ENCODE data around the gene RASGRP2. TPM values are rescaled to one million over a fixed set of nuclear protein-coding genes. Genes with fewer than 3 reads are reported as not detected.

RASGRP2 gene
- polyA plus RNA-seq, 1 donor from 2014 or later, result 350 TPM

DNA sequence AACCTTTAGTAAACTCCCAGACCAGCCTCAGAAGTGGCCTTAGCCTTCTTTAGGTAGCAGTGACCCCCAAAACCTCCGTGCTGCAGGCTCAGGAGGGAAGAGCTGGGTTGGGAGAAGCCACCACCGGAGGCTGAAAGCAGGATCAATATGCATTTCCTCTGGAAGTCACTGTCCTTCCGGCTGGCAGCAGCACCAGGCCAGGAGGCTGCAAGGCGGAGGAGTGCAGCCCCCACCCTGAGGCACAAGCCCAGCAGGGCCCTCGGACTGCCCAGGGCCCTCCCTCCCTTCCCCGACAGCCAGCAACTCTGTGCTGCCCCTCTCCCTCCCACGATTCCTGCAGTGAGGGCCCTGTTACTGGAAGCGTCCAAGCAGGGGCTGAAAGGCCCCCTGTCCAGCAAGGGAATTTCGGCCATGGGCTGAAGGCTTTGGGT, 17.7 kb downstream of the RASGRP2 start:
- Mint-ChIP-seq H3K27me3 (peaks cover 1% of the 10 kb centered on the region), H3K36me3 (peaks cover 5% of the 10 kb centered on the region), H3K27ac (peak overlapping the region in 1 of 3 donors; percentile 31), H3K4me1 (peaks cover 7 to 19% (median 15%) of the 10 kb centered on the region in 3 donors), H3K4me3 (peak overlapping the region in 1 of 4 donors; percentile 17), H3K9me3 (no peaks in the 10 kb centered on the region)

DNA sequence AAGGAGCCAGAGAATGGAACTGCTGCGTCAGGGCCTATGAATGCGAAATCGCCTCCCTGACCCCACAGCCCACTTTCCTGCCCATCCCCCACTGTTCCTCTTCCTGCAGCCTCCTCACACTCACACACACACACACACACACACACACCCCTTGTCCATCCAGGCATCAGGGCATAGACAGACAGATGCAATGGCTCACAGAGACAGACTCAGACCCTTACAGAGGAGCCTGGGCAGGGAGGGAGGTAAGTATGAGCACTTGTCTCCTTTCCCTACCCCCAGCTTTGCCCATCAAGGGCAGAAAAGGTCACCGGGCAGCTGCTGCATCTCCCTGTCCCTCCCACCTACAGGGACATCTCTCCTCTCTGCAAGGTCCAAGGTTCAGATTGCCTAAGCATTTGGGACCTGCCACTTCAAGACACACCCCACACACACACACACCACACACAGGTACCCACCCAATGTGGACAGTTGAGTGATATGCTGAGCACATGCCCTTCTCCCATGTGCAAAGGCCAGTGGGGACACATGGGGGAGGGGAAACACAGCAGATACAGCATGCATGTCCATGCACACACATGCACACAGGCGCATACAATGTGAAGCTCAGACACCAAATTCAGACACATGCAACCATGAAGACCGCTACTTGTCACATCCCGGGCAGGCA, 18.9 kb downstream of the RASGRP2 start:
- Mint-ChIP-seq H3K4me1 (peaks cover 7 to 16% (median 15%) of the 10 kb centered on the region in 3 donors), H3K27ac (peak overlapping the region in 2 of 3 donors; percentile 31 to 33), H3K36me3 (peaks cover 5% of the 10 kb centered on the region), H3K27me3 (peaks cover 12% of the 10 kb centered on the region), H3K4me3 (peak overlapping the region in 3 of 4 donors; percentile 39 to 67 (median 57)), H3K9me3 (no peaks in the 10 kb centered on the region)

DNA sequence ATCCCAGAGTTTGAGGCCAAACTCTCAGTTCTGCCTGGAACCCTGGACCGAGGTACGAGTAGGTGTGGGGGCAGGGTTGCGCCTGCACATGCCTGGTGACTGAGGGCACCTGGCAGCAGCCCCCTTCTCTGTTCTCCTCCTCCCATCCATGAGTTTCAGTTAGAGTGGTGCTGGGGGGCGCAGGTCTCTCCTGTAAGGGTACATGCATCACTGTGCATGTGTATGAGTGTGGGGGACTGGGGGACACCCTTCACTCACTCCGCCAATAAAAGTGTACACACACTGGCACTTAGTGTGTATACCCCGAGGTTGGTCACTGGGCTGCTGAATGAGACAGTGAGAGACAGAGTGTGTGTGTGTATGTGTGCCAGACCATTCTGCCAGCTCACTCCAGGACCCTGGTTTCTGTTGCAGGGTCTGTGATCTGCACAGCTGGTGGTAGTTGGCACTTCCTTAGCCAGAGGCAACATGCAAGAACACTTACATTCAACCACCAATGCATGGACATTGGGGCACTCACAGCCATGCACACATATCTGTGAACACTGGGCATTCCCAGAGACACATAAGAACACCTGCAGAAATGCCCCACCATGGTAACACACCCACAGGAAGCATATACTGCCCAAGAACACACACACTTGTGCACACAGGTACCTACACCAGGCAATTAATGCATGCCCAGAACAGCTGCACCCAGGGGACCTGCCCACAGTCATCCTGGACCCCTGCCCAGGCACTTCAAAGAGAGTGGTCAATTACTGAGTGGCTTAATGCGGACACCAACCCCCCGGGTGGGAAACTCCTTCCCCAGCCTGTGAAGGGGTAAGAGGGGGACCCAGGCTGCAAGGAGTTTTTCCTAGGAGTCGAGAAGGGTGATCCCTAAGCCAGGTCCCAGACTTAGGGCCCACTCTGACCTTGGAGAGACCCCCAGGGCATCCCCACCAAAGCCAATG, 19.8 kb downstream of the RASGRP2 start:
- Mint-ChIP-seq H3K27me3 (peaks cover 20% of the 10 kb centered on the region), H3K27ac (peak overlapping the region in 2 of 3 donors; percentile 32 to 61), H3K4me3 (peak overlapping the region; percentile 57 to 79 (median 76)), H3K4me1 (peaks cover 7 to 16% (median 15%) of the 10 kb centered on the region in 3 donors), H3K9me3 (no peaks in the 10 kb centered on the region), H3K36me3 (peaks cover 2% of the 10 kb centered on the region)

DNA sequence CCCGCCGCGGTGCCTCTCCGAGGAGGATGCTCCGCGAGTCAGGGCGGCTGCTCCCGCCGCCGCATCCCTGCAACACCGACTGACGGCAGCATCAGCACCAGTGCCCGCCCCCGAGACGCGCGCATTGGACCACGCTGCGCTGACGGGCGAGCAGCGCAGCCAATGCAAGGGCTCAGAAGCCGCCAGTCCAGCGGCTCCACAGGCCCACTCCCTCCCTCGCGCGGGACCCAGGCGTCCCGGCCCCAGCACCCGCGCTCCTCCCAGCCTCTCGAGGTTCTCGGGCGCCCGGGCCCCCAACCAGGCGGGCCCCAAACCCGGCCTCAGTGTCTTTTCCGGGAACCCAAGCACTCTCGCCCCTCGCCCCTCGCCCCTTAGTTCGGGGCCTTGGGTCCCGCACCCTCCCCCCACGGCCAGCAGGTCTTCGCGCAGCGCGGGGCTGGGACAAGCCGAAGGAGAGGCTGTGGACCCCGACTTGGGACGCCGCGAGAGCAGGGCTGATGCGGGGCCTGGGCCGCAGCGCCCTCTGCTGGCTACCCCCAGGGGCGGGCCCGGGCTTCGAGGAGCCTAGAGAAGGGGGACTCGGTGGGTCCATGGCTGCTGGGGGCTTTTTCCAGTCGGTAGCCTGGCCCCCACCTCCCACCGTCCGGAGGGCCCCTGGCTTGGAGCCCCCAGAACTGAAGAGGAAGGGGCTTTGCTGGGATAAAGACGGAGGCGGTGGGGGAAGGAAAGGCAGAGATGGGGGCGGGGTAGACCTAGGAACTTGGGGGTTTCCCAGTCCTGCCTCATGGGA, 20.6 kb downstream of the RASGRP2 start, which contains the start of gene NRXN2:
Gene NRXN2 (minus strand): TSS at position 81 of the 790 bp plus-strand sequence. CDS start 9,498 bp downstream, outside the sequence.
- Mint-ChIP-seq H3K27ac (peak within 1 kb of the TSS in 2 of 3 donors; percentile 32 to 61), H3K9me3 (no peaks in the 10 kb centered on the region), H3K4me3 (peak within 1 kb of the TSS; percentile 63 to 79 (median 76)), H3K27me3 (peaks cover 24% of the 10 kb centered on the region), H3K36me3 (peaks cover 2% of the 10 kb centered on the region), H3K4me1 (peaks cover 7 to 16% (median 15%) of the 10 kb centered on the region in 3 donors)

DNA sequence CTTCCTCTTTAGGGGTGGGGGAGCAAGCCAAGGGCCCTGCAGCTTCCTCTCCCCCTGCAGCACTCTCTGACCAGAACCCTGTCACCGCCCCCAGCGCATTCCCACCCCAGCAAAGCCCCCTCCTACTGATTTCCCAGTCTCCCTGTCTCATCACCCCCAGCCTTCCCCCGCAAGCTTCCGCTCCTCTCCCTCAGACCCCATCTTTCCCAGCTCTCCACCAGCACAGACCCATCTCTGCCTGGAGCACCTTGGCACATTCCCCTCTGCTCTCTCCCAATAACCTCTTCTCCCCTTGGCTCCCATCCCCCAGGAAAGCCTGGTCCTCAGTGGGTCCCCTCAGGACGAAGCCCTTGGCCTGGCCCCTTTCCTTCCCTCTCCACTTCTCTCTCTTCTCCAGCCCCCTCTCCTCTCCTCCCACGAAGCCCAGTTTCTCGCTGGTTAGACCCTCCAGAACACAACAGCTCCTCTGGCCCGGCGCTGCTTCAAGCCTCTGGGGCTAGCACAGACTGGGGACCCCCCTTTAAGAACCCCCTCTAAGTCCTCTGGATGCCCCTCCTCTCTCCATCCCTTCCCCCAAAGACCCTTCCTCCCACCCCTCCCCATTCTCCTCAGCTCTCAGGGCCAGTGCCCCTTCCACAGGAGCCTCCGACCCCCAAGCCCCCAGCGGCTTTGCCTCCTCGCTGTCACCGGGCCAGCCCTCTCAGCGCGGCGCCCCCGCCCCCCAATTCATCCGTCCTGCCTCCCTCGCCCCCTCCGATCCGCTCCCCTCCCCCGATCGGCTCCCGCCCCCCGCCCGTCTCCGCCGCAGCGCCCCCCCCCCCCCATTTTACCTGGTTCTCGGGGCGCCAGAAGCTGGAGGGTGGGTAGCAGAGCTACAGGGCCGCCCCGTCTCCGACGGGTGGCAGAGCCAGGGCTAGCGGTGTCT, 21.5 kb downstream of the RASGRP2 start:
- Mint-ChIP-seq H3K4me3 (peak overlapping the region in 3 of 4 donors; percentile 32 to 79 (median 54)), H3K27ac (no peak overlapping the region), H3K4me1 (peaks cover 7 to 16% (median 12%) of the 10 kb centered on the region in 3 donors), H3K27me3 (peaks cover 27% of the 10 kb centered on the region), H3K9me3 (no peaks in the 10 kb centered on the region), H3K36me3 (peaks cover 4% of the 10 kb centered on the region)

DNA sequence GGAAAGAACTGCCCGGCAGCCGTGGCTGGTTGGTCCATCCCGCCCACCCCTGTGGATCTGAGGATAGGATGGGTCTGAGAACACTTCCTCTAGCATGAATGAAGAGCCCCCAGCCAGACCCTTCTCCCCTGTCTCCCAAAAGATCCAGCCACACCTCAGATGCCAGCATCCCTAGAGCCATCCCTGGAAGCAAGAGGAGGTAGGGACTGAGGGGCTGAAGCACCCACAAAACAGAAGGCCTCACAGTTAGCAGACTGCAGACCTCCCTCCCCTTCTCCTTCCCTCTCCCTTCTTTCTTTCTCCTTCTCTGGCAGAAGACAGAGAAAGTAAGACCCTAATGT, 22.6 kb downstream of the RASGRP2 start:
- Mint-ChIP-seq H3K9me3 (no peaks in the 10 kb centered on the region), H3K27ac (no peak overlapping the region), H3K36me3 (peaks cover 2% of the 10 kb centered on the region), H3K4me3 (peak overlapping the region in 1 of 4 donors; percentile 25), H3K27me3 (peaks cover 36% of the 10 kb centered on the region), H3K4me1 (peaks cover 7 to 16% (median 12%) of the 10 kb centered on the region in 3 donors)

DNA sequence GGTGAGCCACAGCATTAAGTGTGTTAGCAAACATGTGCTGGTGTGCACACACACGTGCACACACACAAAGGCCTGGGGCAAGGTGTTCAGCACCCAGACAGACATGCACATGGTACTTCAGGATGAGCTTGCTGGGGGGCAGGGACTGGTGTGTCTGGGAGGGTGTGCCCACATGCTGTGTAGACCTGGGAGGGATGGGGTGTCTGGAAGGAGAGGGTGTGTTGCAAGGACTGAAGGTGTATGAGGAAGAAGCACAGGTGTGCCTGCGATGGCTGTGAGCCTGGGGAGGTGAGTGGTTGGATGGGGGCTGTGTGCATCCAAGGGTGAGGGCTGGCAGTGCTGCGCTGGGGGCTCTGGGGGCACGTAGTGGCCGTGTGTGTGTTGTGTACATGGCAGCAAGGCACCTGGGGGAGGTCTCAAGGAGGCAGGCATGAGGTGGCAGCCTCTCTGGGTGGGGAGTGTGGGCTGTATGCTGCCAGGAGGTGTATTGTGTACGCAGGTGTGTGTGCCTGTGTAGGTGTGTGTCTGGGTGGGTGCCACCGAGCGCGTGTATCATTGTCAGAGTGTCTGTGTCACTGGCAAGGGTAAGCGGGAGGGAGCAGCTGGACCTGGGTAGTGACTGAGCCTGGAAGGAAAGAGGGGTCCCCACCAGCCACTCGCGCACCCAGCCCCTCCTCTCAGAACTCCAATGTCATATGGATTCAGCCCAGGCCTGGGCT, 23.1 kb downstream of the RASGRP2 start:
- Mint-ChIP-seq H3K4me1 (peaks cover 7 to 16% (median 12%) of the 10 kb centered on the region in 3 donors), H3K36me3 (peaks cover 2% of the 10 kb centered on the region), H3K27me3 (peaks cover 41% of the 10 kb centered on the region), H3K9me3 (no peaks in the 10 kb centered on the region), H3K27ac (peak overlapping the region in 2 of 3 donors; percentile 2 to 25), H3K4me3 (peak overlapping the region in 3 of 4 donors; percentile 21 to 61 (median 25))

DNA sequence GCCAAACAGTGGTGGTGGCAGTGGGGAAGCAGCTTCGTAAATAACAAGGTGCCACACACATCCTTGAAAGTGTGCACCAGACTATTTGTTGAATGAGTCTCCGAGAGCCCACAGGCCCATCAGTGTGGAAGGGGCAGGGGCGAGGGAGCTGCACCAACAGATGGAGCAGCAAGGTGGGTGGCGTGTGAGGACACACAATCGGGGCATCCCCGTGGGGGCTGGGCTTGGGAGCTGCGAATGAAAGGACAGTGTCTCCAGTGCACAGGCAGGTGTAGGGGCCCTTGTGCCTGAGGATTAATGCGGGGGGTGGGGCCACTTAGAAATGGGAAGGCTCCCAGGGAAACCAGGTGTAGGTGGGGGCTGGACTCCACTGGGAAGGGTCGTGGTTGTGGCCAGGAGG, 23.8 kb downstream of the RASGRP2 start:
- H3K4me3 Mint-ChIP-seq, result no peak overlapping the region

DNA sequence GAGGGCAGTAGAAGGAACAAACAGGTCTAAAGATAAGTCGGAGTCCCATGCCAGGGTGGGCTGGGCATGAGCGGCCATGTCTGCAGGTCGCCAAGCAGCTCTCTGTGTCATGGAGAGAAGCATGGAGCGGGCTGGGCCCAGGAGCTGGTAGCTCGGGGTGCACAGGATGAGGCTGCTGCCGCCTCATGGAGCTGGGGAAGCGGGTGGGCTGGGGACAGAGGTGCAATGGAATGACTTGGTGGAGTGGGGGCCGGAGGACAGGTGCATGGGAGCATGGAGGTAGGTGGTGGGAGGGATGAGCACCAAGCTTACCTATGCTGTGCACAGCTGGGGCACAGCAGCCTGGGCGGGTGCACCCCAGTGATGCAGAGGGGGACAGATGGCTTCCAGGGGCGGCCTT, 24.5 kb downstream of the RASGRP2 start:
- Mint-ChIP-seq H3K4me3 (no peak overlapping the region), H3K27me3 (peaks cover 53% of the 10 kb centered on the region), H3K27ac (no peak overlapping the region)

More for the DNA sequence above, 23.8 kb downstream of the RASGRP2 start:
- peak overlapping the region in 2 of 3 donors; percentile 2 to 25 for H3K27ac Mint-ChIP-seq
- peaks cover 47% of the 10 kb centered on the region for H3K27me3 Mint-ChIP-seq
- no peaks in the 10 kb centered on the region for H3K9me3 Mint-ChIP-seq
- peaks cover 2% of the 10 kb centered on the region for H3K36me3 Mint-ChIP-seq
- peaks cover 7 to 14% (median 14%) of the 10 kb centered on the region in 3 donors for H3K4me1 Mint-ChIP-seq

DNA sequence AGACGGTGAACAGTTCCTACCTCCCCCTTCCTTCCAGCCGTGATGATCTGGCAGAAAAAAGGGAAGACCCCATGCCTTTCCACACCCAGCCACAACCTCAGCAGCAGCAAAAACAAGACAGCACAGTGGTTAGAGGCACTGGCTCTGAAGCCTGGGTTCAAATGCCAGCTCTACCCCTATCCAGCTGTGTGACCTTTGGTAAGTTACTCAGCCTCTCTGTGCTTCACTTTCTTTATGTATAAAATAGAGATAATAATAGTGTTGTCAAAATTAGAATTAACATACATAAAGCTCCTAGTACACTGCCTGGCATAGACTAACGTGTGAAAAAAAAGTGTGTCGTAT, 25.2 kb downstream of the RASGRP2 start:
- peaks cover 2% of the 10 kb centered on the region for H3K36me3 Mint-ChIP-seq
- peaks cover 56% of the 10 kb centered on the region for H3K27me3 Mint-ChIP-seq
- no peak overlapping the region for H3K4me3 Mint-ChIP-seq
- H3K27ac Mint-ChIP-seq, result no peak overlapping the region
- peaks cover under 1 to 10% (median 4%) of the 10 kb centered on the region in 3 donors for H3K4me1 Mint-ChIP-seq
- no peaks in the 10 kb centered on the region for H3K9me3 Mint-ChIP-seq

More for the DNA sequence above, 24.5 kb downstream of the RASGRP2 start:
- Mint-ChIP-seq H3K36me3 (peaks cover 2% of the 10 kb centered on the region), H3K4me1 (peaks cover 7 to 16% (median 10%) of the 10 kb centered on the region in 3 donors), H3K9me3 (no peaks in the 10 kb centered on the region)

DNA sequence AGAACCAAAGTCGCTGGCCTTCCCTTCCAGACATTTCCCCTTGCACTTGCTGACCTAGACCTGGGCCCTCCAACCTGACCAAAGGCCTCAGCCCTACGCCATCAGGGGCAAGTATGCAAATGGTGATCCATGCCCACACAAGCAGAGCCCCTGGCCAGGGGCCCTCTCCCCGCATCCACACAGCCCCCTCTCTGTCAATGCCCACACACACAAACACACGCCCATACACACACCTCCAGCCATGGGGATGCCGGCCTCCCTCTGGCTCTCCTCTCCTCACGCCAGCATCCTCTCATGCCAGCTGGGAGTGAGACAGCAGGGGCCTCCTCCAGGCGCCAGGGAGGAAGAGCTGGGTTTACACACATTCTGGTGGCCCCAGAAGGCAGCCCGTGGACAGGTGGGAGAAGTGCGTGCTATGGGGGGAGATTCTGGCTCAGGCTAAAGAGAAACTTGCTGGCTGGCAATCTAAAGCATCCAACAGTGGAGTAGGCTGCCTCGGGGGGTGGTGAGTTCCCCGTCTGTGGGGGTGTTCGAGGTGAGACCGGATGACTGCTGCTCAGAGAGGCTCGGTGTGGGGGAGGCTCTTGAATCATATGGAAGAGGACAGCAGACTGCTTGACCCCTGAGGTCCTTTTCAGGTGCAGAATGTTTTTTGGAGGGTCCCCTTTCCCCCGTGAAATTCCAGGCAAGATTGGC, 25.7 kb downstream of the RASGRP2 start:
- Mint-ChIP-seq H3K4me1 (peaks cover 0 to 6% (median 4%) of the 10 kb centered on the region in 3 donors), H3K9me3 (no peaks in the 10 kb centered on the region), H3K36me3 (peaks cover 2% of the 10 kb centered on the region)

DNA sequence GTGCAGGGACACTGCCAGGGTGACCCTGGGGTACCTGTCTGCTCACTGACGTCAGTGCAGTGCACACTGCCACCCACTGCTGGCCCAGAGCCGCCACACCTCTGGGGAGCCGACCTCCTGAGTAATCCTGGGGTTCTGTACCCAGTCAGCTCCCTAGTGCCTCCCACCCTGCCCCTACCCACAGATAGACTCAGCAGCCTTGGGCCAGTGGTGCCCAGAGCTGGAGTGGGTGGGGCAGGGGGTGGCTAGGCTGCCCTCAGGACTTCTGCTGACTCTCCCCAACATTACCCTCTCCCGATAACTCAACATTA, 26.7 kb downstream of the RASGRP2 start:
- Mint-ChIP-seq H3K27ac (peak overlapping the region in 1 of 3 donors; percentile 67), H3K27me3 (peaks cover 56% of the 10 kb centered on the region), H3K4me1 (peaks cover 0 to 6% (median 4%) of the 10 kb centered on the region in 3 donors), H3K4me3 (no peak overlapping the region), H3K9me3 (no peaks in the 10 kb centered on the region), H3K36me3 (peaks cover 2% of the 10 kb centered on the region)

More for the DNA sequence above, 25.7 kb downstream of the RASGRP2 start:
- no peak overlapping the region for H3K4me3 Mint-ChIP-seq
- no peak overlapping the region for H3K27ac Mint-ChIP-seq
- peaks cover 56% of the 10 kb centered on the region for H3K27me3 Mint-ChIP-seq
